H1 (cell line): ENCODE data around the gene RTL9. TPM values are rescaled to one million over a fixed set of nuclear protein-coding genes. Genes with fewer than 3 reads are reported as not detected.

Source experiments
- CTCF ChIA-PET: fragments of 300-600 bp; sonication (Branson Sonifier 250); formaldehyde crosslinking; loops from one replicate; lab custom pipeline; 2021; ENCODE audit not compliant: partially characterized antibody; lab: Charles Lee
- POLR2A ChIA-PET: fragments of 300-600 bp; sonication (Branson Sonifier 250); formaldehyde crosslinking; loops from one replicate; lab custom pipeline; 2021; ENCODE audit warnings: inconsistent platforms; ENCODE audit not compliant: partially characterized antibody; lab: Charles Lee
- DNase-seq, 2 experiments: peaks; one replicate each; pipeline versions ENCODE4 v3.0.0 to v3.0.0-alpha.2; 2010 to 2022; ENCODE audit warnings: low spot score in 2 of 2, low read depth in 1 of 2, mixed read lengths in 1 of 2
- FAIRE-seq: peaks from 2 replicates; lab custom pipeline; 2011; peaks lifted over from hg19 to GRCh38; lab: Jason Lieb, UNC
- H2AFZ ChIP-seq: 2 replicates; pipeline ENCODE4 v1.8.1; 2012; ENCODE audit warnings: low read length, inconsistent platforms
- H2AK5ac ChIP-seq: 2 replicates; pipeline ENCODE4 v1.6.1; 2013; ENCODE audit warnings: low read depth, low read length
- H2BK120ac ChIP-seq: replicated peaks from 2 replicates; pipeline ENCODE3; 2013; ENCODE audit warnings: low read depth, low read length, inconsistent platforms
- H2BK12ac ChIP-seq: 2 replicates; pipeline ENCODE4 v1.6.1; 2013; ENCODE audit warnings: low read depth, low read length
- H2BK15ac ChIP-seq: 2 replicates; pipeline ENCODE4 v1.6.1; 2013; ENCODE audit warnings: low read length
- H2BK20ac ChIP-seq: 2 replicates; pipeline ENCODE4 v1.6.1; 2013; ENCODE audit warnings: low read length
- H2BK5ac ChIP-seq: 2 replicates; pipeline ENCODE4 v1.6.1; 2013; ENCODE audit warnings: low read depth, low read length
- H3K14ac ChIP-seq: 2 replicates; pipeline ENCODE4 v1.6.1; 2013; ENCODE audit warnings: inconsistent platforms; ENCODE audit not compliant: insufficient read length
- H3K18ac ChIP-seq: 2 replicates; pipeline ENCODE4 v1.6.1; 2013; ENCODE audit warnings: low read length; ENCODE audit errors: extremely low read depth
- H3K23ac ChIP-seq: 2 replicates; pipeline ENCODE4 v1.6.1; 2013; ENCODE audit warnings: inconsistent platforms; ENCODE audit not compliant: insufficient read length
- H3K23me2 ChIP-seq: 2 replicates; pipeline ENCODE4 v1.6.1; 2013; ENCODE audit warnings: low read depth, low read length
- H3K27ac ChIP-seq: 2 replicates; pipeline ENCODE4 v1.6.1; 2011; ENCODE audit warnings: low read depth, low read length, inconsistent platforms
- H3K27me3 ChIP-seq, 4 experiments: replicated peaks in 1 of 4; 1 replicate in 1 of 4; 2 replicates in 3 of 4; pipeline versions ENCODE4 v1.6.1 to v1.8.1; 2011 to 2013; ENCODE audit warnings: low read length in 3 of 4, mild to moderate bottlenecking in 3 of 4, inconsistent platforms in 2 of 4, mixed read lengths in 2 of 4, moderate library complexity in 1 of 4; ENCODE audit not compliant: control insufficient read depth in 3 of 4, insufficient read depth in 3 of 4; ENCODE audit errors: extremely low read depth in 1 of 4
- H3K36me3 ChIP-seq, 4 experiments: 2 replicates each; pipeline versions ENCODE4 v1.6.1 to v1.8.1; 2011 to 2013; ENCODE audit warnings: mild to moderate bottlenecking in 4 of 4, low read length in 3 of 4, moderate library complexity in 2 of 4, control low read depth in 1 of 4, inconsistent platforms in 1 of 4; ENCODE audit not compliant: insufficient read depth in 4 of 4, control insufficient read depth in 2 of 4
- H3K4ac ChIP-seq: replicated peaks from 2 replicates; pipeline ENCODE3; 2013; ENCODE audit warnings: low read length, low read depth, mixed read lengths, inconsistent platforms; ENCODE audit not compliant: insufficient read length
- H3K4me1 ChIP-seq, 4 experiments: replicated peaks in 1 of 4; 1 replicate in 1 of 4; 2 replicates in 3 of 4; pipeline versions ENCODE4 v1.6.1 to v1.8.1; 2011 to 2013; ENCODE audit warnings: low read length in 3 of 4, inconsistent platforms in 2 of 4, mixed read lengths in 1 of 4; ENCODE audit not compliant: insufficient read depth in 4 of 4, control insufficient read depth in 3 of 4
- H3K4me2 ChIP-seq, 2 experiments: 2 replicates each; pipeline versions ENCODE4 v1.6.1 to v1.8.1; 2011 to 2013; ENCODE audit warnings: low read depth in 2 of 2, low read length in 2 of 2, control low read depth in 1 of 2, inconsistent platforms in 1 of 2, mild to moderate bottlenecking in 1 of 2; ENCODE audit not compliant: insufficient read depth in 1 of 2
- H3K4me3 ChIP-seq, 4 experiments: fragments of 200-600, 300-600 bp in 1 of 4; sonication (generic), shearing (Covaris generic), sonication (Bioruptor Twin) in 1 of 4; 2 replicates each; pipeline versions ENCODE4 v1.5.1 to v1.8.1; 2011 to 2016; ENCODE audit warnings: low read length in 4 of 4, low read depth in 3 of 4, control low read depth in 2 of 4, inconsistent platforms in 2 of 4, mild to moderate bottlenecking in 2 of 4, mixed read lengths in 1 of 4, moderate library complexity in 1 of 4; ENCODE audit not compliant: insufficient read depth in 2 of 4; ENCODE audit errors: extremely low read depth in 1 of 4
- H3K56ac ChIP-seq: replicated peaks from 2 replicates; pipeline ENCODE3; 2013; ENCODE audit warnings: low read depth, mild to moderate bottlenecking, mixed read lengths, low read length, inconsistent platforms; ENCODE audit not compliant: insufficient read length
- H3K79me1 ChIP-seq: 2 replicates; pipeline ENCODE4 v1.6.1; 2013; ENCODE audit warnings: low read depth, low read length, control low read depth
- H3K79me2 ChIP-seq, 2 experiments: 2 replicates each; pipeline versions ENCODE4 v1.6.1 to v1.8.1; 2012 to 2013; ENCODE audit warnings: low read length in 2 of 2, mild to moderate bottlenecking in 2 of 2, inconsistent platforms in 1 of 2; ENCODE audit not compliant: insufficient read depth in 2 of 2, control insufficient read depth in 1 of 2
- H3K9ac ChIP-seq, 4 experiments: replicated peaks in 1 of 4; 1 replicate in 1 of 4; 2 replicates in 3 of 4; pipeline versions ENCODE4 v1.6.1 to v1.8.1; 2011 to 2013; ENCODE audit warnings: low read depth in 3 of 4, low read length in 3 of 4, control low read depth in 2 of 4, mild to moderate bottlenecking in 2 of 4, moderate library complexity in 2 of 4, inconsistent platforms in 1 of 4; ENCODE audit errors: extremely low read depth in 1 of 4
- H3K9me3 ChIP-seq, 2 experiments: 2 replicates each; pipeline versions ENCODE4 v1.6.1 to v1.8.1; 2012 to 2013; ENCODE audit warnings: mild to moderate bottlenecking in 2 of 2, moderate library complexity in 2 of 2, control low read depth in 1 of 2, inconsistent platforms in 1 of 2, low read depth in 1 of 2, low read length in 1 of 2, mixed read lengths in 1 of 2; ENCODE audit not compliant: insufficient read depth in 2 of 2
- H4K20me1 ChIP-seq, 2 experiments: replicated peaks in 1 of 2; 2 replicates each; pipeline versions ENCODE3 to v1.8.1; 2011 to 2013; ENCODE audit warnings: inconsistent platforms in 2 of 2, low read length in 2 of 2, mild to moderate bottlenecking in 1 of 2; ENCODE audit not compliant: insufficient read depth in 2 of 2, control insufficient read depth in 1 of 2
- H4K5ac ChIP-seq: 2 replicates; pipeline ENCODE4 v1.6.1; 2013; ENCODE audit warnings: low read length, low read depth, mixed read lengths, inconsistent platforms; ENCODE audit not compliant: insufficient read length
- H4K8ac ChIP-seq: 2 replicates; pipeline ENCODE4 v1.8.0; 2013; ENCODE audit warnings: mild to moderate bottlenecking, moderate library complexity, low read length, inconsistent platforms; ENCODE audit not compliant: insufficient read depth; ENCODE audit errors: extremely low read depth
- H4K91ac ChIP-seq: replicated peaks from 2 replicates; pipeline ENCODE3; 2013; ENCODE audit warnings: low read length, mixed read lengths, inconsistent platforms; ENCODE audit not compliant: insufficient read length
- CEBPB ChIP-seq: IDR thresholded peaks from 2 replicates; pipeline ENCODE4 v1.6.1; 2012; ENCODE audit warnings: low read depth, low read length
- POLR2A ChIP-seq, 2 experiments: IDR thresholded peaks; 1 replicate in 1 of 2; 2 replicates in 1 of 2; pipeline ENCODE4 v1.6.1; 2011; ENCODE audit warnings: low read depth in 2 of 2, low read length in 2 of 2, mild to moderate bottlenecking in 2 of 2; ENCODE audit errors: control extremely low read depth in 1 of 2
- YY1 ChIP-seq: IDR thresholded peaks from 2 replicates; pipeline ENCODE4 v1.6.1; 2011; ENCODE audit warnings: low read depth, mild to moderate bottlenecking, low read length
- WGBS, 2 experiments: shearing (Covaris generic) in 1 of 2; methylation state at CpG; one replicate each; pipeline versions ENCODE4 v1.1.6 to v1.1.7; 2013 to 2015; ENCODE audit warnings: low lambda C conversion rate in 2 of 2, mixed read lengths in 2 of 2, inconsistent platforms in 1 of 2, low coverage in 1 of 2, missing lambda C conversion rate in 1 of 2; ENCODE audit not compliant: insufficient replicate concordance in 2 of 2, insufficient coverage in 1 of 2, insufficient read length in 1 of 2; ENCODE audit errors: extremely low coverage in 1 of 2, missing lambda C conversion rate in 1 of 2; 5-methylcytosine and 5-hydroxymethylcytosine counted together
- polyA plus RNA-seq, 7 experiments: library from polyadenylated mRNA; depleted of rRNA in 3 of 7; stranded (reverse) in 5 of 7; unstranded in 2 of 7; fragments of >200 nt in 5 of 7; fragments of 200-250 nt in 2 of 7; gene quantifications; 1 replicate in 5 of 7; 2 replicates in 1 of 7; 4 replicates in 1 of 7; pipeline versions ENCODE4 v1.2.1 to v1.2.3, GENCODE V29; 2011 to 2013; ENCODE audit warnings: missing spikeins in 2 of 7, mixed read lengths in 2 of 7
- total RNA-seq: library from RNA; stranded (reverse); fragmentation: NEBNext Ultra II Directional; extraction: Animal tissue kit (Norgen Biotek cat#: 25700); gene quantifications from 2 replicates; pipeline ENCODE4 v1.2.1, GENCODE V29; 2021

Gene RTL9
- total and polyA plus RNA-seq, 2 of the 8 experiments (the other 6 are each of a cell fraction or from before 2014, with no cell fraction given): 0.09 to 0.20 TPM

DNA sequence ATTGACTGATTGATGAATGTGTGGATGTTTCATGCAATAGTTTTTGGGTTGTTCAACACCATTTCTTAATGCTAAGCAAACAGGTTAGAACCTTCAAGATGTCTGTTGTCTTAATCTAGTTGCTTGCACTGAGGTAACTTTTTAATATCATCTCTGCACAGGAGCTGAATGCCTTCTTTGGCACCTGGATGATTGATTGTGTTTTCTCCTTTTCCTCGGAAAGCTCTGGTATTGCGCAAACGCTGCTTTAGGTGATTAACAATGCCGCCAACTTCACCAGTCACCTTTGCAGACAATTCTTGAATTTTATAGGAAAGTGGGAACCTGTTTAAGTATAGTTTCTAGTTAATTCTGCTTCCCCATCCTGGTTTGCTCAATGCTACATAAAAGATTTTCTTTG is 48.2 kb downstream of the RTL9 start:
- 86% methylated on average over 4 of the region's 4 CpGs; no CpG with 5 or more reads in 1 of the 2 experiments for WGBS, 2 experiments
- Histone ChIP-seq H3K9me3 (no peaks in the 10 kb centered on the region), H3K79me2 (no peaks in the 10 kb centered on the region), H3K9ac (no peak overlapping the region), H3K79me1 (no peaks in the 10 kb centered on the region), H3K23me2 (no peaks in the 10 kb centered on the region), H3K4me2 (no peak overlapping the region), H2AFZ (no peak overlapping the region), H3K36me3 (no peaks in the 10 kb centered on the region), H2BK15ac (no peak overlapping the region), H3K14ac (no peak overlapping the region), H3K4me1 (no peaks in the 10 kb centered on the region; a peak in 1 of 7 replicates), H3K27ac (no peak overlapping the region), H4K8ac (no peak overlapping the region), H4K5ac (no peak overlapping the region), H2BK12ac (no peak overlapping the region), H2BK120ac (no peak overlapping the region), H2BK5ac (no peak overlapping the region), H3K56ac (no peak overlapping the region), H3K4me3 (no peak overlapping the region), H3K18ac (no peak overlapping the region), H3K4ac (no peak overlapping the region), H3K27me3 (no peaks in the 10 kb centered on the region), H4K20me1 (no peaks in the 10 kb centered on the region), H2AK5ac (no peak overlapping the region), H3K23ac (no peak overlapping the region), H2BK20ac (no peak overlapping the region), H4K91ac (no peak overlapping the region)
- TF ChIP-seq POLR2A (IDR thresholded peaks at IDR 0.05; ENCODE audit: control extremely low read depth in 1 of 2, low read depth in 2 of 2, low read length in 2 of 2): no peak
- TF ChIP-seq CEBPB: peak; percentile 50
- TF ChIP-seq YY1: no peak
- FAIRE-seq (no peak), DNase-seq (no peak)
- POLR2A ChIA-PET: no interaction called here
- CTCF ChIA-PET: interaction anchor here (0.6 to 22.7 kb wide), 11 partner anchors 15 to 261 kb away, joined by 3 to 742 read pairs (median 6); partner anchors contain the start of gene RTL9
